ENCODE data around the gene TIMM17B. TPM values are rescaled to one million over a fixed set of nuclear protein-coding genes. Genes with fewer than 3 reads are reported as not detected.

The TIMM17B gene
- total RNA-seq = 71.7 and 75.1 TPM in 2 replicates

DNA sequence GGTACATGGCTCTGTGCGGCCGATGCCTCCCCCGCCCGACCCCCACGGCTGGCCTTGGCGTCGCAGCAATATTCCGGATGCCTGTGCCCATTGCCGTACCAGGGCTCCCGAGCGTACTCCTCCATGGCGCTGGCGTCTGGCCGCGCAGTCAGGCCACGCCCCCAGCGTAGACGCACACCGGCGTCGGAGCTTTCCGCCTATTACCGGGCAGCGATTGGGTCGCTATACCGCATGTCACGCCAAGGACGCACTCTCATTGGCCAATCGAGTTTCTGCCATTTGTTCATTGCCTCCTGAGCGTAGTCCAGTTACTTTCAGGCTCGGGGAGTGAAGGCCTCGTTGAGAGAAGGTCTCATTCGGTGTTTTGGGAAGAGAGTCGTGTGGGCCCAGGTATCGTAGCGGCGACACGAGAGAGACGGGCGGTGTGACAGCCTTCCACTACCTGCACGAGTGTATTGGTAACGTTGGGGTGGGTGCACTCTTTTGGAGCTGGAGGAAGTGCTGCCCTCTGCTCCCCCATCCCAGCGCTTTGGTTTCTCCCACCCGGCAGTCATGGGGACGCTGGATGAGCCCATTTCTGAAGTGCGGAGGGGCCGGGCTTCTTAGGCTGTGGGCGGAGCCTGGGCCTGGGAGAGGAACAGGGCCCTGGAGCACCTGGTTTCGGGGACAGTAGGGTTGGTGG is at the start of gene TIMM17B, which contains the start of gene PQBP1:
Gene TIMM17B (minus strand): TSS at position 144 of the 682 bp plus-strand sequence. CDS start 19 bp downstream, at position 125.
Gene PQBP1 (plus strand): TSS at position 306 of the 682 bp plus-strand sequence. CDS start 580 bp downstream, outside the sequence.

DNA sequence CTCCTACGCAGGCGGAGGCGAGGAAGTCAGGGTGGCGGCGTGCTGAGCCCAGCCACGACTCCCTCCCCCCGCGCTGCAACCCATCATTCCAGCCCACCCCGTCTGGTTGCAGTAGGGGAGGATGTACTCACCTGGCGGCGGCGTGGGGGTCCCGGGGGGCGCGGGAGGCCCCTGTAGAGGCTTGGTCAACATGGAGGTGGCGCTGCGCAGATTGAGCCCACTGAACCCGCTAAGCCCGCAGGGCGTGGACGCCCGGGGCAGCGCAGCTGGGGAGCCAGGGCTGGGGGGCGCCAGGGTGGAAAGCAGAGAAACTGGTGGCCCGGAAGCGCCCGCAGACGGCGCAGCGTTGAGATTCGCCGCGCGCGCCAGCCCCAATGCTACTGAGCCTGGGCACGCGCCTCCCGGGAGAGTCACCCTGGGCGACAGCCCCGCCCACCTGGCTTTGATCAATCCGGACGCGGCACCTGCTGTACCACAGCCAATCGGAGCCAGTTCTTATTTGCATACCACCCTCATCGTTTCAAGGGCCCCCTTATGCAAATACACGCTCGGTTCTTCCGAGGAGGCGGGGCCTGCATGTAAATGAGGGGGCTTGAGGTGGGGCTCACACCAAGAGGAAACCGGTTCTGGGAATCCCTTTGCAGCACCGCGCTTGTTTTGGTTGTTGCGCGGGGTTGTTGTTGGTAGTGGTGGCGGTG is 21.2 kb upstream of the TIMM17B start, which contains the start of gene PIM2:
Gene PIM2 (minus strand): TSS at position 382 of the 698 bp plus-strand sequence. CDS start 190 bp downstream, at position 192.

DNA sequence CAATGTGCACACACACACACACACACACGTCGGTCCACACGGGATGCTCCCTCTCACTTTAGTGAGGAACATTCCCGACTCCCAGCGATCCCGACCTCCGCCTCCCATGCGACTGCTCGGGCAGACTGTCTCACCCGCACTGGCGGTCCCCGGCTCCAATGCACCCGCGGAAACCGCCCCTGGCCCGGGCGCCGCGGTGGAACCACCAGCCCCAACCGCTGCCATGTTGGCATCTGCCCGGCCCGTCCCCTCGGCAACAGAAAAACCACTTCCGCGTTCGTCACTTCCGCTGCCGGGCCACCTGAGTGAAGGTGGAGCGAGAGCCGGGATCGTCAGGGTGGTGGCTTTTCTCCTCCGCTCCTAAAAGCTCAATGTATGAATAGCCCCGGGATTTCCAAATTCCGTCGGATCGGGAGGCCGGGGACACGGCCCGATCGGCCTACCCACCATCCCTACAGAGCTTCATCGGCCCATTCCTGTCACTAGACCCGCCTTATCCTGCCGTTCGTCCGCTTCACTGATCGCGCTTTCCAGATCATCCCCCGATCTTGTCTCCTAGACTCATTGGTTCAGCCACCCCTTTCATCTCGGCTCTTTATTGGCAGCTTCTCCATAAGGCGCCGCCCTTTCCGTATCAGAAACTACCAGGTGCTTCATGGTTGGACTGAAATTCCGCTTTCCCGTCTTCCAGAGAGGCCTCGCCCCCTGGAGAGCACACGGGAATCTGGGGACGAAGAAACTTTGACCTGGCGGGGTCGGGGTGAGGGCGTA is 14.0 kb upstream of the TIMM17B start, which contains the start of gene SLC35A2:
Gene SLC35A2 (minus strand): TSS at position 235 of the 771 bp plus-strand sequence. CDS start 10 bp downstream, at position 225.

Other genes with a start within 250 kb of the TIMM17B start
- 0.16 TPM in 1 of 2 replicates, not detected in the other for gene WAS, start 214.0 kb downstream of the TIMM17B start, total RNA-seq
- 6.3 and 21.6 TPM in 2 replicates for gene SUV39H1, start 201.0 kb downstream of the TIMM17B start, total RNA-seq
- not detected in 2 replicates for gene GLOD5, start 136.0 kb downstream of the TIMM17B start, total RNA-seq
- gene GATA1, start 111.2 kb downstream of the TIMM17B start, total RNA-seq = not detected in 2 replicates
- 26.1 and 29.4 TPM in 2 replicates for gene HDAC6, start 95.7 kb downstream of the TIMM17B start, total RNA-seq
- not detected in 2 replicates for gene ERAS, start 71.3 kb downstream of the TIMM17B start, total RNA-seq
- 7.1 and 10.5 TPM in 2 replicates for gene PCSK1N, start 62.2 kb downstream of the TIMM17B start, total RNA-seq
- gene PQBP1, start 162 bp upstream of the TIMM17B start, total RNA-seq = 49.7 and 69.4 TPM in 2 replicates
- 22.4 and 28.7 TPM in 2 replicates for gene SLC35A2, start 13.9 kb upstream of the TIMM17B start, total RNA-seq
- 9.4 and 14.8 TPM in 2 replicates for gene PIM2, start 21.3 kb upstream of the TIMM17B start, total RNA-seq
- gene OTUD5, start 59.8 kb upstream of the TIMM17B start, total RNA-seq = 27.7 and 38.7 TPM in 2 replicates
- 0.23 and 0.47 TPM in 2 replicates for gene KCND1, start 74.1 kb upstream of the TIMM17B start, total RNA-seq
- gene GRIPAP1, start 104.5 kb upstream of the TIMM17B start, total RNA-seq = 14.6 and 16.2 TPM in 2 replicates
- gene TFE3, start 145.6 kb upstream of the TIMM17B start, total RNA-seq = 41.8 and 59.8 TPM in 2 replicates
- gene CCDC120, start 161.2 kb upstream of the TIMM17B start, total RNA-seq = 5.5 and 6.6 TPM in 2 replicates
- gene PRAF2, start 176.2 kb upstream of the TIMM17B start, total RNA-seq = 9.7 and 9.8 TPM in 2 replicates
- 33.5 and 56.9 TPM in 2 replicates for gene WDR45, start 182.1 kb upstream of the TIMM17B start, total RNA-seq
- gene GPKOW, start 226.0 kb upstream of the TIMM17B start, total RNA-seq = 19.7 and 30.4 TPM in 2 replicates